Right lobe of liver (tissue), 6 donors: ENCODE measurements around the gene ALDH1A3. TPM values are rescaled to one million over a fixed set of nuclear protein-coding genes. Genes with fewer than 3 reads are reported as not detected.
"Not testable (repeated sequence)": the region's sequence is repeated elsewhere in the genome, so short reads cannot be mapped to it uniquely, and the experiment has no call there.

Source experiments
- ATAC-seq, 4 donors: fragments of 200-7000 bp; cut with Tn5 transposase; one replicate each; pipeline ENCODE4 v1.9.1; 2020; ENCODE audit warnings: mild to moderate bottlenecking in 4 of 4, moderate library complexity in 4 of 4
- DNase-seq, 3 donors: peaks; one replicate each; pipeline ENCODE4 v3.0.0-alpha.2; 2020
- H3K27ac ChIP-seq, 3 donors: fragments of 200-600 bp; one replicate each; pipeline ENCODE4 v1.8.0; 2022
- H3K27me3 ChIP-seq, 2 donors: fragments of 200-600 bp; one replicate each; pipeline ENCODE4 v1.8.0; 2022
- H3K36me3 ChIP-seq, 4 donors: fragments of 200-600 bp; sonication (generic) in 1 of 4; one replicate each; pipeline versions ENCODE4 v1.5.1 to v1.8.0; 2017 to 2022; ENCODE audit warnings: control low read depth in 1 of 4
- H3K4me1 ChIP-seq, 4 donors: fragments of 200-600 bp; sonication (generic) in 1 of 4; one replicate each; pipeline versions ENCODE4 v1.5.1 to v1.8.0; 2017 to 2022; ENCODE audit warnings: control low read depth in 1 of 4
- H3K4me3 ChIP-seq, 3 donors: fragments of 200-600 bp; one replicate each; pipeline ENCODE4 v1.8.0; 2022
- H3K9me3 ChIP-seq, 4 donors: fragments of 200-600 bp; sonication (generic) in 1 of 4; one replicate each; pipeline versions ENCODE4 v1.5.1 to v1.8.0; 2017 to 2022; ENCODE audit warnings: control low read depth in 1 of 4
- CTCF ChIP-seq, 4 donors: fragments of 200-600 bp in 3 of 4; fragments of 450-650 bp in 1 of 4; IDR thresholded peaks; one replicate each; pipeline versions ENCODE4 v1.5.1 to v1.8.0; 2016 to 2022; ENCODE audit warnings: antibody characterized with exemption in 4 of 4, mild to moderate bottlenecking in 2 of 4
- POLR2A ChIP-seq: fragments of 450-650 bp; IDR thresholded peaks from one replicate; pipeline ENCODE4 v1.6.1; 2017; ENCODE audit warnings: antibody characterized with exemption, mild to moderate bottlenecking
- WGBS: methylation state at CpG from one replicate; pipeline ENCODE4 v1.1.6; 2018; ENCODE audit warnings: low coverage, low lambda C conversion rate; ENCODE audit not compliant: insufficient coverage; ENCODE audit errors: missing lambda C conversion rate; 5-methylcytosine and 5-hydroxymethylcytosine counted together
- intact Hi-C, 2 donors: fragments of 100-400 bp; cut with DNase I; formaldehyde crosslinking; loops; one replicate each; pipeline versions ENCODE4 v1.11.2 to v1.14.1; 2022
- total RNA-seq, 6 experiments: library from RNA; depleted of rRNA in 2 of 6; stranded (reverse); fragments of >200 nt in 2 of 6; fragmentation: NEBNext Ultra II Directional in 3 of 6; extraction: Animal tissue kit (Norgen Biotek cat#: 25700) in 3 of 6; gene quantifications; one replicate each; pipeline versions ENCODE4 v1.1.0 to v1.2.4, GENCODE V29; 2016 to 2023
- donor health status: DM: no; HTN: yes; CAD: no.
- donor health status: DM: no; HTN: no; CAD: no.
- donor health status: DM: no; HTN: no; CAD: no.
- donor health status: DM: no; HTN: yes; CAD: no.
- donor health status: DM: no; HTN: yes; CAD: no.

The ALDH1A3 gene
- total RNA-seq, 6 experiments from 2014 or later = 1.6 to 7.8 (median 4.2) TPM

- DNase-seq = peak in 1 of 3 donors; percentile 53
- Histone ChIP-seq H3K27me3 (peaks cover 0 to 6% of the 10 kb centered on the region in 2 donors), H3K4me3 (peak overlapping the region; percentile 0 to 42 (median 3)), H3K9me3 (no peaks in the 10 kb centered on the region), H3K27ac (no peak overlapping the region), H3K36me3 (no peaks in the 10 kb centered on the region), H3K4me1 (no peaks in the 10 kb centered on the region)
- intact Hi-C loops = no loop called here
- WGBS = 21% methylated on average over 14 of the region's 47 CpGs
- ATAC-seq = peak; percentile 18 to 50 (median 48)
- TF ChIP-seq POLR2A = no peak
- no peak for TF ChIP-seq CTCF (IDR thresholded peaks at IDR 0.05)
These were observed 30.4 kb upstream of the ALDH1A3 start for GRCh38 chr15:100849021-100849854.

GRCh38 chr15:100849855-100850218 is 29.8 kb upstream of the ALDH1A3 start:
- no peak for DNase-seq
- Histone ChIP-seq H3K9me3 (no peaks in the 10 kb centered on the region), H3K36me3 (no peaks in the 10 kb centered on the region), H3K4me1 (no peaks in the 10 kb centered on the region), H3K27ac (no peak overlapping the region), H3K4me3 (peak overlapping the region; percentile 0 to 42 (median 3)), H3K27me3 (peaks cover 0 to 6% of the 10 kb centered on the region in 2 donors)
- intact Hi-C loops = no loop called here
- TF ChIP-seq POLR2A (no peak), CTCF (IDR thresholded peaks at IDR 0.05) (no peak)
- no CpG with 5 or more reads among the region's 22 CpGs for WGBS
- ATAC-seq = no peak

GRCh38 chr15:100851428-100852015 is 28.1 kb upstream of the ALDH1A3 start:
- H3K27me3 ChIP-seq, H3K9me3 ChIP-seq, DNase-seq, H3K36me3 ChIP-seq, H3K27ac ChIP-seq, ATAC-seq, H3K4me3 ChIP-seq, H3K4me1 ChIP-seq, intact Hi-C loops: not testable (repeated sequence)
- WGBS = 86% methylated on average over 12 of the region's 12 CpGs

GRCh38 chr15:100852630-100853029 is 27.0 kb upstream of the ALDH1A3 start:
- intact Hi-C loops = no loop called here
- H3K27ac ChIP-seq = no peak overlapping the region
- H3K9me3 ChIP-seq = no peaks in the 10 kb centered on the region
- H3K4me1 ChIP-seq = no peaks in the 10 kb centered on the region
- DNase-seq (no peak), ATAC-seq (no peak)
- H3K27me3 ChIP-seq = peaks cover 0 to 6% of the 10 kb centered on the region in 2 donors
- H3K4me3 ChIP-seq = no peak overlapping the region
- TF ChIP-seq POLR2A (no peak), CTCF (IDR thresholded peaks at IDR 0.05) (no peak)
- 34% methylated on average over 3 of the region's 4 CpGs for WGBS
- no peaks in the 10 kb centered on the region for H3K36me3 ChIP-seq
